GM23338 (cell line): Measurements from ENCODE around the gene SLC25A41. TPM values are rescaled to one million over a fixed set of nuclear protein-coding genes. Genes with fewer than 3 reads are reported as not detected.

Experiments used
- ATAC-seq: fragments of 200-7000 bp; cut with Tn5 transposase; 3 replicates; pipeline ENCODE4 v1.9.1; 2020
- DNase-seq: peaks from one replicate; pipeline ENCODE4 v3.0.0-alpha.2; 2015; ENCODE audit warnings: low spot score
- H2AFZ ChIP-seq: fragments of 200-600 bp; sonication (generic); 2 replicates; pipeline ENCODE4 v1.8.0; 2016; ENCODE audit warnings: antibody characterized with exemption, mild to moderate bottlenecking, moderate library complexity
- H3F3A ChIP-seq: fragments of 200-600 bp; sonication (generic); replicated peaks from 2 replicates; pipeline ENCODE4 v1.8.0; 2017; ENCODE audit warnings: antibody characterized with exemption, mixed run types, low read depth
- H3K27ac ChIP-seq: fragments of 200-600 bp; sonication (generic); 2 replicates; pipeline ENCODE4 v1.6.1; 2016; ENCODE audit warnings: low read depth
- H3K27me3 ChIP-seq: fragments of 200-600 bp; sonication (generic); 2 replicates; pipeline ENCODE4 v1.8.0; 2016; ENCODE audit warnings: mild to moderate bottlenecking, mixed run types, moderate library complexity; ENCODE audit not compliant: insufficient read depth
- H3K36me3 ChIP-seq: fragments of 200-600 bp; sonication (generic); 2 replicates; pipeline ENCODE4 v1.8.0; 2016; ENCODE audit warnings: mild to moderate bottlenecking; ENCODE audit not compliant: insufficient read depth
- H3K4me1 ChIP-seq: fragments of 200-600 bp; sonication (generic); 2 replicates; pipeline ENCODE4 v1.8.0; 2016; ENCODE audit warnings: mild to moderate bottlenecking, moderate library complexity; ENCODE audit not compliant: insufficient read depth
- H3K4me2 ChIP-seq: fragments of 200-600 bp; sonication (generic); 2 replicates; pipeline ENCODE4 v1.7.1; 2017; ENCODE audit warnings: mixed run types
- H3K4me3 ChIP-seq: fragments of 200-600 bp; sonication (generic); 2 replicates; pipeline ENCODE4 v1.6.1; 2016; ENCODE audit warnings: mixed run types
- H3K79me2 ChIP-seq: fragments of 200-600 bp; sonication (generic); replicated peaks from 2 replicates; pipeline ENCODE4 v1.8.0; 2017; ENCODE audit warnings: mild to moderate bottlenecking; ENCODE audit not compliant: insufficient read depth
- H3K9me2 ChIP-seq: fragments of 200-600 bp; sonication (generic); 2 replicates; pipeline ENCODE4 v1.8.0; 2017; ENCODE audit not compliant: insufficient read depth
- H4K20me1 ChIP-seq: fragments of 200-600 bp; sonication (generic); replicated peaks from 2 replicates; pipeline ENCODE4 v1.8.0; 2017; ENCODE audit warnings: mild to moderate bottlenecking; ENCODE audit not compliant: insufficient read depth
- H3K27ac Mint-ChIP-seq: 2 replicates; pipeline ENCODE4 v1.8.0; 2020; ENCODE audit warnings: inconsistent platforms, mild to moderate bottlenecking, moderate library complexity, mixed read lengths
- H3K27me3 Mint-ChIP-seq: 3 replicates; pipeline ENCODE4 v1.8.0; 2022; ENCODE audit warnings: low read depth, mild to moderate bottlenecking, moderate library complexity, mixed read lengths, inconsistent platforms; ENCODE audit not compliant: insufficient read depth, poor library complexity
- H3K36me3 Mint-ChIP-seq: 3 replicates; pipeline ENCODE4 v1.8.0; 2021; ENCODE audit warnings: low read depth, mild to moderate bottlenecking, inconsistent platforms, moderate library complexity, mixed read lengths
- H3K4me1 Mint-ChIP-seq: 3 replicates; pipeline ENCODE4 v1.8.0; 2020; ENCODE audit warnings: mild to moderate bottlenecking, inconsistent platforms, mixed read lengths
- H3K4me3 Mint-ChIP-seq: 3 replicates; pipeline ENCODE4 v1.8.0; 2021; ENCODE audit warnings: moderate library complexity, mild to moderate bottlenecking, inconsistent platforms, mixed read lengths
- H3K9me3 Mint-ChIP-seq: 3 replicates; pipeline ENCODE4 v1.8.0; 2020; ENCODE audit warnings: moderate library complexity, mild to moderate bottlenecking, inconsistent platforms, mixed read lengths
- JUNB ChIP-seq: IDR thresholded peaks from one replicate; pipeline ENCODE4 v1.6.1; 2016; ENCODE audit warnings: antibody characterized with exemption; ENCODE audit not compliant: unreplicated experiment
- microRNA-seq: library from miRNA; unstranded; fragments of <30 nt; microRNA quantifications from one replicate; pipeline ENCODE4, GENCODE V29; 2017
- polyA plus RNA-seq: library from polyadenylated mRNA; unstranded; fragments of >200 nt; fragmentation: Nextera tagmentation; extraction: Ambion mirVana; gene quantifications from 2 replicates; pipeline ENCODE4 v1.2.1, GENCODE V29; 2016
- small RNA-seq: library from RNA; depleted of rRNA; stranded (forward); fragments of <200 nt; gene quantifications from one replicate; pipeline ENCODE3, GENCODE V24; 2014; ENCODE audit warnings: low replicate concordance
- total RNA-seq: library from RNA; depleted of rRNA; stranded (reverse); fragments of >200 nt; shearing (Covaris generic); gene quantifications from 2 replicates; pipeline ENCODE4 v1.2.3, GENCODE V29; 2014; rRNA removed
- TF ChIP-seq, protein P1 (sequence below): IDR thresholded peaks from 2 replicates; pipeline ENCODE4 v1.6.1; 2016; ENCODE audit warnings: antibody characterized with exemption
- TF ChIP-seq, protein P2 (sequence below): IDR thresholded peaks from one replicate; pipeline ENCODE4 v1.6.1; 2018; ENCODE audit warnings: antibody characterized with exemption; ENCODE audit not compliant: unreplicated experiment

The SLC25A41 gene
- total and polyA plus RNA-seq, 2 experiments from 2014 or later = 0.24 to 0.35 TPM

DNA sequence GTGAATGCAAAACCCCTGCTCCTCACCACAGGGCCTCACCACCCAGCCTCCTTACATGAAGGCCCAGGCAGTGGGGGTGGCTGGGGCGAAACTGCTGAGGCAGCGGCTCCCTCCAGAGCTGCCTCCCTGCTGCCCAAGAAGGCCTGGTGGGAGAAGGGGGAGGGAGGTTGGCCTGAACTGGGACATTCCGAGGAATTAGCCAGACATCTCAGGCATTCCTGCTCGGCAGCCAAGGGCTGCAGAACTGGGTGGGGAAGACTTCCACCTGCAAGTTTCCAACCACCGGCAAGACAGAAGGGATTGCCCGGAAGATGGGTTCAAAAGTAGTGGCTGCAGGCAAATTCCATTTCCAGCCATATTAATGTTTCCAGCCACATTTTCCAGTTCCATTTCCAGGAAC, 55.5 kb downstream of the SLC25A41 start:
- no peak overlapping the region for H3K4me3 ChIP-seq
- peak overlapping the region; percentile 78; the same call in 1 of the 2 replicates for H3K27ac ChIP-seq
- H3K4me3 Mint-ChIP-seq = no peak overlapping the region
- 0 out of 2 replicates have a peak, but pooled peaks cover 4% of the 10 kb centered on the region for H3F3A ChIP-seq
- TF ChIP-seq, protein P1, sequence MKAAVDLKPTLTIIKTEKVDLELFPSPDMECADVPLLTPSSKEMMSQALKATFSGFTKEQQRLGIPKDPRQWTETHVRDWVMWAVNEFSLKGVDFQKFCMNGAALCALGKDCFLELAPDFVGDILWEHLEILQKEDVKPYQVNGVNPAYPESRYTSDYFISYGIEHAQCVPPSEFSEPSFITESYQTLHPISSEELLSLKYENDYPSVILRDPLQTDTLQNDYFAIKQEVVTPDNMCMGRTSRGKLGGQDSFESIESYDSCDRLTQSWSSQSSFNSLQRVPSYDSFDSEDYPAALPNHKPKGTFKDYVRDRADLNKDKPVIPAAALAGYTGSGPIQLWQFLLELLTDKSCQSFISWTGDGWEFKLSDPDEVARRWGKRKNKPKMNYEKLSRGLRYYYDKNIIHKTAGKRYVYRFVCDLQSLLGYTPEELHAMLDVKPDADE = no peak
- H3K4me1 ChIP-seq = peaks cover 7% of the 10 kb centered on the region; the same call in 1 of the 2 replicates
- ATAC-seq (no peak), DNase-seq (peak; percentile 44)
- H3K4me2 ChIP-seq = no peak overlapping the region
- H3K9me3 Mint-ChIP-seq = peaks cover 3% of the 10 kb centered on the region
- peaks cover 18% of the 10 kb centered on the region for H3K4me1 Mint-ChIP-seq
- 0 out of 2 replicates have a peak, but pooled peaks cover 3% of the 10 kb centered on the region for H4K20me1 ChIP-seq
- peaks cover 49% of the 10 kb centered on the region for H3K36me3 Mint-ChIP-seq
- H3K79me2 ChIP-seq = no peaks in the 10 kb centered on the region
- no peaks in the 10 kb centered on the region for H3K9me2 ChIP-seq
- H3K27me3 Mint-ChIP-seq = peaks cover 8% of the 10 kb centered on the region
- no peak overlapping the region for H3K27ac Mint-ChIP-seq
- H2AFZ ChIP-seq = no peak overlapping the region
- peaks cover 15% of the 10 kb centered on the region for H3K36me3 ChIP-seq
- H3K27me3 ChIP-seq = no peaks in the 10 kb centered on the region

DNA sequence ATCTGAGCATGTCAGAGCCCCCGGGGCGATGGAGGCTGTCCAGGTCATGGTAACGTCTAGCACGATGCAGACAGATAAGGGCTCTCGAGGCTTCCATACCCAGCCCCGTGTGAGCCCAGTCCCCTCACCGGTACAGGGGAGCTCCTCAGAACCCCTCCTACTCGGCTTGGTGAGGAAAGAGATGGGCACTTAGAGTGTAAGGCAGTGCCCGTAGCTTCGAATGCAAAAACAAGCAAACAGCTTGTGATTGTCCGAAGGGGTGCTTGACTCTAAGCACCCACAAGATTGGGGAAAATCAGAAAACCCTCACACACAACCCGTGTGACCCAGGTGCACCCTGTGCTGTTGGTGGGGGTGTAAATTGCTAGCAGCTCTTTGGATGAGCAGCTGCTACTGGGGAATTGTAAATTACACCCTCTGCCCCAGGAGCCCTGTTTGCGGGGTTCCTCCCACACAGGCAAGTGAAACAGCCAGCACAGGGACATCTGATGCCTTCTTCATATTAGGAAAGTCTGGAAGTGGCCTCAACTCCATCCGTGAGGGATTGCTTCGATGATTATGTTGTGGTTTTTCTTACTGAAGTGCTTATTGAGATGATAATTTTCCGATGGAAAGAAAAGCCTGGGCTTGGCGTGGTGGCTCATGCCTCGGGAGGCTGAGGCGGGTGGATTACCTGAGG, 56.9 kb downstream of the SLC25A41 start:
- peak overlapping the region; percentile 52; the same call in 1 of the 2 replicates for H3K27ac Mint-ChIP-seq
- H3K79me2 ChIP-seq = no peaks in the 10 kb centered on the region
- H3K9me3 Mint-ChIP-seq = peaks cover 9% of the 10 kb centered on the region
- H4K20me1 ChIP-seq = 0 out of 2 replicates have a peak, but pooled peaks cover 3% of the 10 kb centered on the region
- H3K36me3 ChIP-seq = peaks cover 15% of the 10 kb centered on the region
- 0 out of 2 replicates have a peak overlapping the region, but pooled peaks have one; percentile 10 for H3K27ac ChIP-seq
- peaks cover 35% of the 10 kb centered on the region for H3K36me3 Mint-ChIP-seq
- H3K4me1 Mint-ChIP-seq = peaks cover 22% of the 10 kb centered on the region
- no peak overlapping the region for H3K4me2 ChIP-seq
- H3F3A ChIP-seq = 0 out of 2 replicates have a peak, but pooled peaks cover 4% of the 10 kb centered on the region
- DNase-seq (no peak), ATAC-seq (no peak)
- TF ChIP-seq, protein P2, sequence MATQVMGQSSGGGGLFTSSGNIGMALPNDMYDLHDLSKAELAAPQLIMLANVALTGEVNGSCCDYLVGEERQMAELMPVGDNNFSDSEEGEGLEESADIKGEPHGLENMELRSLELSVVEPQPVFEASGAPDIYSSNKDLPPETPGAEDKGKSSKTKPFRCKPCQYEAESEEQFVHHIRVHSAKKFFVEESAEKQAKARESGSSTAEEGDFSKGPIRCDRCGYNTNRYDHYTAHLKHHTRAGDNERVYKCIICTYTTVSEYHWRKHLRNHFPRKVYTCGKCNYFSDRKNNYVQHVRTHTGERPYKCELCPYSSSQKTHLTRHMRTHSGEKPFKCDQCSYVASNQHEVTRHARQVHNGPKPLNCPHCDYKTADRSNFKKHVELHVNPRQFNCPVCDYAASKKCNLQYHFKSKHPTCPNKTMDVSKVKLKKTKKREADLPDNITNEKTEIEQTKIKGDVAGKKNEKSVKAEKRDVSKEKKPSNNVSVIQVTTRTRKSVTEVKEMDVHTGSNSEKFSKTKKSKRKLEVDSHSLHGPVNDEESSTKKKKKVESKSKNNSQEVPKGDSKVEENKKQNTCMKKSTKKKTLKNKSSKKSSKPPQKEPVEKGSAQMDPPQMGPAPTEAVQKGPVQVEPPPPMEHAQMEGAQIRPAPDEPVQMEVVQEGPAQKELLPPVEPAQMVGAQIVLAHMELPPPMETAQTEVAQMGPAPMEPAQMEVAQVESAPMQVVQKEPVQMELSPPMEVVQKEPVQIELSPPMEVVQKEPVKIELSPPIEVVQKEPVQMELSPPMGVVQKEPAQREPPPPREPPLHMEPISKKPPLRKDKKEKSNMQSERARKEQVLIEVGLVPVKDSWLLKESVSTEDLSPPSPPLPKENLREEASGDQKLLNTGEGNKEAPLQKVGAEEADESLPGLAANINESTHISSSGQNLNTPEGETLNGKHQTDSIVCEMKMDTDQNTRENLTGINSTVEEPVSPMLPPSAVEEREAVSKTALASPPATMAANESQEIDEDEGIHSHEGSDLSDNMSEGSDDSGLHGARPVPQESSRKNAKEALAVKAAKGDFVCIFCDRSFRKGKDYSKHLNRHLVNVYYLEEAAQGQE = no peak
- TF ChIP-seq JUNB = no peak
- peaks cover 7% of the 10 kb centered on the region; the same call in 1 of the 2 replicates for H3K4me1 ChIP-seq
- no peaks in the 10 kb centered on the region for H3K27me3 ChIP-seq
- H3K27me3 Mint-ChIP-seq = peaks cover 12% of the 10 kb centered on the region
- H3K4me3 ChIP-seq = no peak overlapping the region
- H3K4me3 Mint-ChIP-seq = no peak overlapping the region
- no peaks in the 10 kb centered on the region for H3K9me2 ChIP-seq
- H2AFZ ChIP-seq = no peak overlapping the region

Small RNA genes lying within 50 kb of the gene (microRNA-seq; reads per million reads assigned to microRNA genes)
- 4.7 reads per million, percentile 20 among the genes with 10 or more reads in this experiment for gene MIR3940
- gene MIR6790 = not detected
- gene MIR6885 = not detected

Small RNA genes lying within 50 kb of the gene (small RNA-seq; reads per million reads assigned to genes)
- not detected for gene MIR6790
- gene MIR6885 = not detected

Other genes with a start within 250 kb of the SLC25A41 start
- 15.4 and 23.4 TPM in 2 replicates for gene MLLT1, start 153.8 kb downstream of the SLC25A41 start, total RNA-seq
- 17.8 and 19.9 TPM in 2 replicates for gene MLLT1, start 153.8 kb downstream of the SLC25A41 start, polyA plus RNA-seq
- gene ACER1, start 100.2 kb downstream of the SLC25A41 start, total RNA-seq = not detected in 2 replicates
- gene ACER1, start 100.2 kb downstream of the SLC25A41 start, polyA plus RNA-seq = not detected in 2 replicates
- gene CLPP, start 72.2 kb downstream of the SLC25A41 start, total RNA-seq = 96.7 and 110 TPM in 2 replicates
- 65.7 and 76.4 TPM in 2 replicates for gene CLPP, start 72.2 kb downstream of the SLC25A41 start, polyA plus RNA-seq
- 52.0 and 75.4 TPM in 2 replicates for gene ALKBH7, start 61.0 kb downstream of the SLC25A41 start, total RNA-seq
- 66.3 and 76.1 TPM in 2 replicates for gene ALKBH7, start 61.0 kb downstream of the SLC25A41 start, polyA plus RNA-seq
- 0.93 and 1.2 TPM in 2 replicates for gene PSPN, start 57.8 kb downstream of the SLC25A41 start, total RNA-seq
- gene PSPN, start 57.8 kb downstream of the SLC25A41 start, polyA plus RNA-seq = 0.82 and 1.5 TPM in 2 replicates
- gene GTF2F1, start 40.6 kb downstream of the SLC25A41 start, total RNA-seq = 44.4 and 65.5 TPM in 2 replicates
- 62.1 and 76.1 TPM in 2 replicates for gene GTF2F1, start 40.6 kb downstream of the SLC25A41 start, polyA plus RNA-seq
- 359 and 367 TPM in 2 replicates for gene KHSRP, start 9.0 kb downstream of the SLC25A41 start, total RNA-seq
- gene KHSRP, start 9.0 kb downstream of the SLC25A41 start, polyA plus RNA-seq = 129 and 144 TPM in 2 replicates
- gene SLC25A23, start 26.0 kb upstream of the SLC25A41 start, total RNA-seq = 90.5 and 96.4 TPM in 2 replicates
- gene SLC25A23, start 26.0 kb upstream of the SLC25A41 start, polyA plus RNA-seq = 25.1 and 25.7 TPM in 2 replicates
- 32.2 and 44.4 TPM in 2 replicates for gene CRB3, start 30.5 kb upstream of the SLC25A41 start, total RNA-seq
- gene CRB3, start 30.5 kb upstream of the SLC25A41 start, polyA plus RNA-seq = 11.8 and 16.6 TPM in 2 replicates
- gene DENND1C, start 48.0 kb upstream of the SLC25A41 start, total RNA-seq = 2.8 and 3.1 TPM in 2 replicates
- gene DENND1C, start 48.0 kb upstream of the SLC25A41 start, polyA plus RNA-seq = 6.1 and 6.3 TPM in 2 replicates
- gene TUBB4A, start 68.5 kb upstream of the SLC25A41 start, total RNA-seq = 31.1 and 41.7 TPM in 2 replicates
- gene TUBB4A, start 68.5 kb upstream of the SLC25A41 start, polyA plus RNA-seq = 32.9 and 34.6 TPM in 2 replicates
- gene TNFSF9, start 97.3 kb upstream of the SLC25A41 start, total RNA-seq = 5.3 and 9.1 TPM in 2 replicates
- gene TNFSF9, start 97.3 kb upstream of the SLC25A41 start, polyA plus RNA-seq = 2.6 and 2.8 TPM in 2 replicates
- gene CD70, start 157.4 kb upstream of the SLC25A41 start, total RNA-seq = 2.0 and 7.3 TPM in 2 replicates
- 7.1 and 7.3 TPM in 2 replicates for gene CD70, start 157.4 kb upstream of the SLC25A41 start, polyA plus RNA-seq
- gene TNFSF14, start 236.4 kb upstream of the SLC25A41 start, total RNA-seq = not detected in 2 replicates
- gene TNFSF14, start 236.4 kb upstream of the SLC25A41 start, polyA plus RNA-seq = not detected in 2 replicates